Left cardiac atrium (tissue), 4 donors: ENCODE results near the gene STC2. TPM values are rescaled to one million over a fixed set of nuclear protein-coding genes. Genes with fewer than 3 reads are reported as not detected.
A peak's percentile ranks its signal among the peaks of the same experiment; 100 is the strongest.

ENCODE experiments used
- ATAC-seq, 2 donors: fragments of 200-7000 bp; cut with Tn5 transposase; one replicate each; pipeline ENCODE4 v1.9.1; 2020; ENCODE audit warnings: mild to moderate bottlenecking in 2 of 2, moderate library complexity in 2 of 2
- DNase-seq: peaks from one replicate; pipeline ENCODE4 v3.0.0-alpha.2; 2020
- intact Hi-C, 2 donors: fragments of 100-400 bp; cut with DNase I; formaldehyde crosslinking; loops; one replicate each; pipeline versions ENCODE4 v1.14.1 to v1.15.1; 2022 to 2023
- total RNA-seq, 2 donors: library from RNA; stranded (reverse); fragmentation: NEBNext Ultra II Directional; extraction: Animal tissue kit (Norgen Biotek cat#: 25700); gene quantifications; one replicate each; pipeline ENCODE4 v1.2.1, GENCODE V29; 2021
- donor health status: DM: no; HTN: yes; CAD: no.
- donor health status: DM: no; HTN: yes; CAD: no; lungs with severe emphysema.
- donor health status: DM: yes; HTN: yes; CAD: no.
- donor health status: Dilated cardiomyopathy.

STC2 gene
- total RNA-seq, 2 donors from 2014 or later, result 13.5 to 17.5 TPM

GRCh38 chr5:173330338-173331206 is 2.4 kb upstream of the STC2 start:
- ATAC-seq, result no peak
- no peak for DNase-seq
- intact Hi-C loops, result loop anchor here in 1 of 2 donors (5.0 kb wide), 1 partner anchor 33 kb away; no protein-coding TSS in a partner anchor

- DNase-seq, result no peak
- intact Hi-C loops, result loop anchor here (5.0 to 10.0 kb wide), 3 partner anchors 32 to 125 kb away; no protein-coding TSS in a partner anchor
Measured at GRCh38 chr5:173329491-173330337, 1.5 kb upstream of the STC2 start.

GRCh38 chr5:173328844-173329490 is 753 bp upstream of the STC2 start:
- ATAC-seq (peak in 1 of 2 donors; percentile 2), DNase-seq (no peak)
- intact Hi-C loops, result loop anchor here in 1 of 2 donors (10.0 kb wide), 2 partner anchors 84 to 126 kb away; no protein-coding TSS in a partner anchor

More at GRCh38 chr5:173329491-173330337, 1.5 kb upstream of the STC2 start:
- ATAC-seq, result peak in 1 of 2 donors; percentile 5

- intact Hi-C loops, result loop anchor here in 1 of 2 donors (10.0 kb wide), 2 partner anchors 83 to 127 kb away; no protein-coding TSS in a partner anchor
- DNase-seq (no peak), ATAC-seq (peak in 1 of 2 donors; percentile 6)
Measured at GRCh38 chr5:173327084-173327947, 898 bp downstream of the STC2 start.

GRCh38 chr5:173326501-173326960 is 1.7 kb downstream of the STC2 start:
- ATAC-seq (no peak), DNase-seq (no peak)
- intact Hi-C loops, result loop anchor here in 1 of 2 donors (10.0 kb wide), 2 partner anchors 82 to 128 kb away; no protein-coding TSS in a partner anchor

- no peak for ATAC-seq
- DNase-seq, result no peak
- intact Hi-C loops, result loop anchor here in 1 of 2 donors (10.0 kb wide), 2 partner anchors 80 to 130 kb away; no protein-coding TSS in a partner anchor
Measured at GRCh38 chr5:173325091-173325698, 3.0 kb downstream of the STC2 start.

- intact Hi-C loops, result loop anchor here in 1 of 2 donors (10.0 kb wide), 2 partner anchors 80 to 130 kb away; no protein-coding TSS in a partner anchor
- ATAC-seq (peak; percentile 45 to 67), DNase-seq (peak; percentile 91)
Measured at GRCh38 chr5:173324115-173325001, 3.9 kb downstream of the STC2 start.

- DNase-seq, result no peak
- intact Hi-C loops, result loop anchor here in 1 of 2 donors (10.0 kb wide), 2 partner anchors 79 to 131 kb away; no protein-coding TSS in a partner anchor
- no peak for ATAC-seq
Measured at GRCh38 chr5:173323799-173324114, 4.5 kb downstream of the STC2 start.

- ATAC-seq, result no peak
- intact Hi-C loops, result loop anchor here in 1 of 2 donors (10.0 kb wide), 2 partner anchors 78 to 132 kb away; no protein-coding TSS in a partner anchor
- DNase-seq, result no peak
Measured at GRCh38 chr5:173323106-173323798, 5.0 kb downstream of the STC2 start.

GRCh38 chr5:173321886-173322285 is 6.3 kb downstream of the STC2 start:
- intact Hi-C loops, result loop anchor here in 1 of 2 donors (10.0 kb wide), 2 partner anchors 77 to 133 kb away; no protein-coding TSS in a partner anchor
- peak; percentile 10 to 14 for ATAC-seq
- no peak for DNase-seq

GRCh38 chr5:173320259-173320658 is 8.0 kb downstream of the STC2 start:
- peak; percentile 79 to 86 for ATAC-seq
- intact Hi-C loops, result loop anchor here in 1 of 2 donors (10.0 kb wide), 2 partner anchors 75 to 135 kb away; no protein-coding TSS in a partner anchor
- DNase-seq, result peak; percentile 75

GRCh38 chr5:173319646-173320045 is 8.6 kb downstream of the STC2 start:
- DNase-seq, result no peak
- ATAC-seq, result peak; percentile 24
- intact Hi-C loops, result loop anchor here in 1 of 2 donors (10.0 kb wide), 2 partner anchors 75 to 135 kb away; no protein-coding TSS in a partner anchor

- intact Hi-C loops, result no loop called here
- no peak for DNase-seq
- no peak for ATAC-seq
Measured at GRCh38 chr5:173318881-173319620, 9.2 kb downstream of the STC2 start.

GRCh38 chr5:173318330-173318729 is 9.9 kb downstream of the STC2 start:
- intact Hi-C loops, result no loop called here

GRCh38 chr5:173317852-173318251 is 10.4 kb downstream of the STC2 start:
- no peak for ATAC-seq
- intact Hi-C loops, result no loop called here

More at GRCh38 chr5:173318330-173318729, 9.9 kb downstream of the STC2 start:
- DNase-seq (no peak), ATAC-seq (no peak)

More at GRCh38 chr5:173317852-173318251, 10.4 kb downstream of the STC2 start:
- DNase-seq, result no peak
